Activated naive CD8-positive, alpha-beta T cell treated with anti-CD3 and anti-CD28 coated beads, Interleukin-2, amount 50 U/mL, for 24 hours (primary cell): ENCODE data around the gene ANLN.
"Not testable (repeated sequence)": the region's sequence is repeated elsewhere in the genome, so short reads cannot be mapped to it uniquely, and the experiment has no call there.

Experiments used
- ATAC-seq: fragments of 150-1000 bp; cut with Tn5 transposase; one replicate; pipeline ENCODE4 v1.10.0; 2021
- DNase-seq: peaks from one replicate; pipeline ENCODE4 v3.0.0; 2021
- H3K27ac Mint-ChIP-seq: one replicate; pipeline ENCODE4 v1.8.0; 2021; ENCODE audit warnings: mild to moderate bottlenecking, mixed read lengths
- H3K27me3 Mint-ChIP-seq: one replicate; pipeline ENCODE4 v1.8.0; 2021; ENCODE audit warnings: mixed read lengths
- H3K36me3 Mint-ChIP-seq: one replicate; pipeline ENCODE4 v1.8.0; 2021; ENCODE audit warnings: low read depth, mixed read lengths
- H3K4me1 Mint-ChIP-seq: one replicate; pipeline ENCODE4 v1.8.0; 2021; ENCODE audit warnings: mixed read lengths
- H3K4me3 Mint-ChIP-seq: one replicate; pipeline ENCODE4 v1.8.0; 2021; ENCODE audit warnings: mild to moderate bottlenecking, moderate library complexity, mixed read lengths
- H3K9me3 Mint-ChIP-seq: one replicate; pipeline ENCODE4 v1.8.0; 2021; ENCODE audit warnings: mixed read lengths

ANLN gene

GRCh38 chr7:36459236-36459960 lies 69.7 kb downstream of the ANLN start:
- Mint-ChIP-seq H3K27ac (no peak overlapping the region), H3K36me3 (peaks cover 2% of the 10 kb centered on the region), H3K4me1 (no peaks in the 10 kb centered on the region), H3K27me3 (no peaks in the 10 kb centered on the region), H3K9me3 (no peaks in the 10 kb centered on the region), H3K4me3 (no peak overlapping the region)
- ATAC-seq: no peak
- no peak for DNase-seq

- H3K4me1 Mint-ChIP-seq: no peaks in the 10 kb centered on the region
- DNase-seq (no peak), ATAC-seq (no peak)
- H3K4me3 Mint-ChIP-seq: no peak overlapping the region
- no peaks in the 10 kb centered on the region for H3K27me3 Mint-ChIP-seq
- no peak overlapping the region for H3K27ac Mint-ChIP-seq
- no peaks in the 10 kb centered on the region for H3K36me3 Mint-ChIP-seq
- H3K9me3 Mint-ChIP-seq: no peaks in the 10 kb centered on the region
Observed at GRCh38 chr7:36460811-36461429, 71.3 kb downstream of the ANLN start.

- Mint-ChIP-seq H3K36me3 (no peaks in the 10 kb centered on the region), H3K27me3 (no peaks in the 10 kb centered on the region), H3K4me3 (no peak overlapping the region), H3K4me1 (no peaks in the 10 kb centered on the region), H3K9me3 (no peaks in the 10 kb centered on the region), H3K27ac (no peak overlapping the region)
- DNase-seq (no peak), ATAC-seq (no peak)
Observed at GRCh38 chr7:36462551-36463137, 73.0 kb downstream of the ANLN start.

- Mint-ChIP-seq H3K4me1 (no peaks in the 10 kb centered on the region), H3K4me3 (no peak overlapping the region), H3K36me3 (no peaks in the 10 kb centered on the region), H3K27ac (no peak overlapping the region), H3K27me3 (no peaks in the 10 kb centered on the region), H3K9me3 (no peaks in the 10 kb centered on the region)
- no peak for ATAC-seq
- no peak for DNase-seq
Observed at GRCh38 chr7:36464271-36464670, 74.6 kb downstream of the ANLN start.

GRCh38 chr7:36466001-36466400 lies 76.3 kb downstream of the ANLN start:
- ATAC-seq, H3K4me3 Mint-ChIP-seq, H3K27me3 Mint-ChIP-seq, H3K9me3 Mint-ChIP-seq, DNase-seq, H3K27ac Mint-ChIP-seq, H3K36me3 Mint-ChIP-seq, H3K4me1 Mint-ChIP-seq: not testable (repeated sequence)

- ATAC-seq: no peak
- Mint-ChIP-seq H3K27ac (no peak overlapping the region), H3K36me3 (no peaks in the 10 kb centered on the region), H3K9me3 (no peaks in the 10 kb centered on the region), H3K4me1 (no peaks in the 10 kb centered on the region), H3K27me3 (no peaks in the 10 kb centered on the region), H3K4me3 (no peak overlapping the region)
- no peak for DNase-seq
Observed at GRCh38 chr7:36468370-36469101, 78.9 kb downstream of the ANLN start.

GRCh38 chr7:36469236-36469635 lies 79.6 kb downstream of the ANLN start:
- Mint-ChIP-seq H3K27ac (no peak overlapping the region), H3K27me3 (no peaks in the 10 kb centered on the region), H3K9me3 (no peaks in the 10 kb centered on the region), H3K4me1 (peaks cover 7% of the 10 kb centered on the region), H3K36me3 (no peaks in the 10 kb centered on the region), H3K4me3 (no peak overlapping the region)
- DNase-seq (no peak), ATAC-seq (no peak)

GRCh38 chr7:36472141-36472729 lies 82.6 kb downstream of the ANLN start:
- H3K4me3 Mint-ChIP-seq: no peak overlapping the region
- DNase-seq: no peak
- no peak for ATAC-seq
- H3K9me3 Mint-ChIP-seq: no peaks in the 10 kb centered on the region
- peaks cover 26% of the 10 kb centered on the region for H3K4me1 Mint-ChIP-seq
- no peaks in the 10 kb centered on the region for H3K27me3 Mint-ChIP-seq
- H3K27ac Mint-ChIP-seq: no peak overlapping the region
- no peaks in the 10 kb centered on the region for H3K36me3 Mint-ChIP-seq

- H3K4me3 Mint-ChIP-seq: no peak overlapping the region
- no peaks in the 10 kb centered on the region for H3K27me3 Mint-ChIP-seq
- H3K9me3 Mint-ChIP-seq: no peaks in the 10 kb centered on the region
- peak overlapping the region; percentile 72 for H3K27ac Mint-ChIP-seq
- DNase-seq (peak; percentile 54), ATAC-seq (peak; percentile 35)
- no peaks in the 10 kb centered on the region for H3K36me3 Mint-ChIP-seq
- H3K4me1 Mint-ChIP-seq: peaks cover 26% of the 10 kb centered on the region
Observed at GRCh38 chr7:36473454-36474282, 84.0 kb downstream of the ANLN start.

- Mint-ChIP-seq H3K27ac (peak overlapping the region; percentile 72), H3K9me3 (peaks cover under 1% of the 10 kb centered on the region), H3K36me3 (no peaks in the 10 kb centered on the region), H3K4me3 (no peak overlapping the region), H3K27me3 (no peaks in the 10 kb centered on the region), H3K4me1 (peaks cover 30% of the 10 kb centered on the region)
- ATAC-seq (peak; percentile 65), DNase-seq (peak; percentile 14)
Observed at GRCh38 chr7:36474283-36475010, 84.8 kb downstream of the ANLN start.

GRCh38 chr7:36475011-36475342 lies 85.3 kb downstream of the ANLN start:
- peak overlapping the region; percentile 72 for H3K27ac Mint-ChIP-seq
- no peak overlapping the region for H3K4me3 Mint-ChIP-seq
- DNase-seq: no peak
- H3K36me3 Mint-ChIP-seq: peaks cover 3% of the 10 kb centered on the region
- ATAC-seq: no peak
- H3K4me1 Mint-ChIP-seq: peaks cover 33% of the 10 kb centered on the region
- H3K27me3 Mint-ChIP-seq: no peaks in the 10 kb centered on the region
- peaks cover 6% of the 10 kb centered on the region for H3K9me3 Mint-ChIP-seq

- H3K27me3 Mint-ChIP-seq: no peaks in the 10 kb centered on the region
- peak overlapping the region; percentile 49 for H3K27ac Mint-ChIP-seq
- H3K4me3 Mint-ChIP-seq: no peak overlapping the region
- H3K36me3 Mint-ChIP-seq: peaks cover 4% of the 10 kb centered on the region
- ATAC-seq: peak; percentile 90
- DNase-seq: peak; percentile 26
- H3K4me1 Mint-ChIP-seq: peaks cover 33% of the 10 kb centered on the region
- peaks cover 10% of the 10 kb centered on the region for H3K9me3 Mint-ChIP-seq
Observed at GRCh38 chr7:36475381-36475780, 85.7 kb downstream of the ANLN start.

- no peak for DNase-seq
- Mint-ChIP-seq H3K27ac (no peak overlapping the region), H3K4me1 (peaks cover 31% of the 10 kb centered on the region), H3K27me3 (no peaks in the 10 kb centered on the region), H3K4me3 (no peak overlapping the region), H3K36me3 (peaks cover 10% of the 10 kb centered on the region), H3K9me3 (peaks cover 21% of the 10 kb centered on the region)
- no peak for ATAC-seq
Observed at GRCh38 chr7:36478745-36479144, 89.1 kb downstream of the ANLN start.
